Right renal cortex interstitium (tissue), 3 donors: ENCODE data around the gene LRP2BP. TPM values are rescaled to one million over a fixed set of nuclear protein-coding genes. Genes with fewer than 3 reads are reported as not detected.
"Not testable (repeated sequence)": the region's sequence is repeated elsewhere in the genome, so short reads cannot be mapped to it uniquely, and the experiment has no call there.

Experiments used
- DNase-seq, 3 donors: peaks; one replicate each; pipeline ENCODE4 v3.0.0-alpha.2; 2013; ENCODE audit warnings: low read depth in 3 of 3, low spot score in 2 of 3
- polyA plus RNA-seq, 3 donors: library from polyadenylated mRNA; unstranded; fragments of 120-200 nt; gene quantifications; one replicate each; pipeline ENCODE4 v1.2.1, GENCODE V29; 2013; ENCODE audit not compliant: insufficient read length in 3 of 3

LRP2BP gene
- polyA plus RNA-seq, 3 donors, result 2.6 to 3.4 (median 2.9) TPM

- DNase-seq, result not testable (repeated sequence)
These were observed 65.7 kb downstream of the LRP2BP start for GRCh38 chr4:185329879-185330510.

DNA sequence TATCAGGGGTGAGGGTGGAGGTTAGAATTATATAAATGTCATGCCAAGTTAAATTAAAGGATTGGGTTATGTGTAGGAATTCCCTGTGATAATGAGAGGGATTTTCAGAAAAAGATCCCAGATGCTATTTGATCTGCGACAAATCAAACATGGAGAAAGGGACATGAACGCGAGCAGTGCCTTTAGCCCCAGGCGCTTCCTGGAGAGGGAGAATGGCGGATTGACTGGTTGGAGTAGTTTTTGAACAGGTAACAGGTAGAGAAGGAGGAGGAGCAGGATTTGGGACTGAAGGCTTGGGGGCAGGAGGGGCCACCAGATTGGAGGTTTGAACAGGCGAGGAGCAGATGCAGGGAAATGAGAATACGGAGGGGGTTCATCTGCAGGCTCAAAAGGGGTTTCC lies 67.1 kb downstream of the LRP2BP start:
- DNase-seq, result no peak

- DNase-seq, result not testable (repeated sequence)
These were observed 70.0 kb downstream of the LRP2BP start for GRCh38 chr4:185325721-185326120.

GRCh38 chr4:185324361-185324760 lies 71.4 kb downstream of the LRP2BP start:
- not testable (repeated sequence) for DNase-seq

DNA sequence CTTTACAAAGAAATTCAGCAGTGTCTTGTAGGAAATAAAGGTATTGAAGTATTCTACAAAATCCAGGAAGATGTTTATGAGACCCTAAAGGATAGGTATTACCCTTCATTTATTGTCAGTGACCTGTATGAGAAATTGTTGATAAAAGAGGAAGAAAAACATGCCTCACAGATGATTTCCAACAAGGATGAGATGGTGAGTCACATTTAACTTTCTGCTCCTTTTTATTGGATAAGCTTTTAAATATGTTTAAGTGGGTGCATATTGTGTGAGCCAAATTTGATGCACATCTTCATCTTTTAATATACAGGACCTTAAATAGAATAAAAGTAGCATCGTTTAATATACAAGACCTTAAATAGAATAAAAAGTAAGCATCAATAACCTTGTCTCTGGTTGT lies 72.1 kb downstream of the LRP2BP start:
- DNase-seq, result no peak

DNA sequence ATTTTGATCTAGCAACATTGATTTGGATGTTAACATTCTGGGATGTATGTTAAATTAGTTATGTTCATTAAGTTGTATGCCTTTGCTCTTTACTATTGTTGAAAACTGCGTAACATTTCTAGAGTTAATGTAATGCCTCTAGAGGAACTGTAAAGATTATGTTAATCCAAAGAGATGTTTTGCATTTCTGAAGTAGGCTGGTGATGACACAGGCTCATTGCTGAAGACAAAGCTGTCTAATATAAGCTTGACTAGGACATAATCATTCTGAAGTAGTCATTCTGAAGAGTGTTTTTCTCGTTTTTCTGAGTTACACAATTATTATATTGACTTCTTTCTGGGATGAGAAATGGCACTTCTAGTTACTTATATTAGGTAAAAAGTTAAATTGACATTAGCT lies 72.9 kb downstream of the LRP2BP start:
- no peak for DNase-seq

DNA sequence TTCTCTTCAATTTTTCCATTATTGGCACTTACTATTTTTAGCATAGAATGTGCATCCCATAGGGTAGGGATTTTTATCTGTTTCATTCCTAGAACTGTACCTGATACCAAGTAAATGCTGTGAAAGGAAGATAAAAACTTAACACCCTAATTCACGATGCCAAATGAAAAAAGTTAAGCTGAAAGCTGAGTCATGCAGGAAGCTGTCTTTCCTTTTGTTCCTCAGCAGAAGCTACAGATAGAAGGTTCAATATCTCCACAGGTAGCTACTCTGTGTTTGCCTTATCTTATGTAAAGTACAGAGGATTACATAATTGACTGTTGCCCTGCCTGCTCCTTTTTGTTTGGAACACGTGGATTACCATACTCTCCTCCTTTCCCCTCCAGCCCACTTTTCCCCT lies 77.0 kb downstream of the LRP2BP start:
- no peak for DNase-seq

DNA sequence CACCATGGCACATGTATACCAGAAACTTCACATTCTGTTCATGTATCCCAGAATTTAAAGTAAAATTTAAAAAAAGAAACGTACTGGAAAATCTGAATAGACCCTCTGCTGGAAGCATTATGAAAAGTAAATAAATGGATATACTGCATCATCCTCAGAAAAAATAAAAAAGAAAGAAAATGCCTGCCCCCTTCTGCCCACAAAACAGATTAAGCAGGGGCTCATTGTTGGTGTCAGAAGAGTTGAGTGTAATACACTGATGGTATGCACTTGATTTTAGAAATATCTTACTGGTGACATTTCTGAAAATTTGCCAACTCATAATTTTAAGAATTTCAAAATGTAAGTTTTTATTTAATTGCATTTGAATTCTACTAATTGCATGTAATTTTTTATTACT lies 77.8 kb downstream of the LRP2BP start:
- no peak for DNase-seq

DNA sequence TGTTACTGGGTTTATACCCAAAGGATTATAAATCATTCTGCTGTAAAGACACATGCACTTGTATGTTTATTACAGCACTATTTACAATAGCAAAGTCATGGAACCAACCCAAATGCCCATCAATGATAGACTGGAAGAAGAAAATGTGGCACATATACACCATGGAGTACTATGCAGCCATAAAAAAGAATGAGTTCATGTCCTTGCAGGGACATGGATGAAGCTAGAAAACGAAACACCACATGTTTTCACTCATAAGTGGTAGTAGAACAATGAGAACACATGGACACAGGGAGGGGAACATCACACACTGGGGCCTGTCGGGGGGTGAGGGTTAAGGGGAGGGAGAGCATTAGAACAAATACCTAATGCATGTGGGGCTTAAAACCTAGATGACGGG lies 78.3 kb downstream of the LRP2BP start:
- DNase-seq, result not testable (repeated sequence)

Other genes with a start within 250 kb of the LRP2BP start
- gene CFAP97, start 191.9 kb downstream of the LRP2BP start, polyA plus RNA-seq, result 10 to 100 TPM; 49.6 to 58.0 (median 52.3) TPM
- gene SNX25, start 186.3 kb downstream of the LRP2BP start, polyA plus RNA-seq, result 10 to 100 TPM; 24.3 to 26.2 (median 25.6) TPM
- gene ANKRD37, start 917 bp upstream of the LRP2BP start, polyA plus RNA-seq, result 10 to 100 TPM in 2 of 3 donors, 1 to 10 TPM in 1; 9.6 to 11.7 (median 10.9) TPM
- 10 to 100 TPM; 80.9 to 87.0 (median 85.6) TPM for gene UFSP2, start 30.0 kb upstream of the LRP2BP start, polyA plus RNA-seq
- 1 to 10 TPM; 1.9 to 3.3 (median 2.8) TPM for gene CCDC110, start 75.8 kb upstream of the LRP2BP start, polyA plus RNA-seq
- gene PDLIM3, start 139.6 kb upstream of the LRP2BP start, polyA plus RNA-seq, result 1 to 10 TPM; 2.2 to 4.6 (median 3.6) TPM